ENCODE data around the gene PDE4B.

GRCh38 chr1:66028035-66028434 is 235.3 kb downstream of the PDE4B start:
- TF ChIP-seq CTCF (IDR thresholded peaks at IDR 0.05; ENCODE audit: low read length) = no peak
- TF ChIP-seq EZH2 (IDR thresholded peaks at IDR 0.05; ENCODE audit: borderline replicate concordance, low read length) = no peak
